Measurements from ENCODE around the gene PTPRN2.
"Not testable (repeated sequence)": the region's sequence is repeated elsewhere in the genome, so short reads cannot be mapped to it uniquely, and the experiment has no call there.

PTPRN2 gene

DNA sequence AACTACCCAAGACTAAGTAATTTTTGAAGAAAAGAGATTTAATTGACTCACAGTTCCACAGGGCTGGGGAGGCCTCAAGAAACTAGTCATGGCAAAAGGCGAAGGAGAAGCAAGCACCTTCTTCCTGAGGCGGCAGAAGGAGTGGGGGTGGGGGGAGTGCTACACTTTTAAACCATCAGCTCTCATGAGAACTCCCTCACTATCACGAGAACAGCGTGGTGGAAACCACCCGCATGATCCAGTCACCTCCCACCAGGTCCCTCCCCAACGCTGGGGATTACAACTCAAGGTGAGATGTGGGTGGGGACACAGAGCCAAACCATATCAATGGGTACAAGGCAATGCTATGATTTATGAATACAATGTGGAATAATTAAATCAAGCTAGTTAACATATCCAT is 241.9 kb downstream of the PTPRN2 start:
- TF ChIP-seq CTCF (IDR thresholded peaks at IDR 0.05; ENCODE audit: insufficient read depth, missing control alignments): no peak
- FAIRE-seq: no peak
- DNase-seq (ENCODE audit: insufficient read length, low spot score): no peak

DNA sequence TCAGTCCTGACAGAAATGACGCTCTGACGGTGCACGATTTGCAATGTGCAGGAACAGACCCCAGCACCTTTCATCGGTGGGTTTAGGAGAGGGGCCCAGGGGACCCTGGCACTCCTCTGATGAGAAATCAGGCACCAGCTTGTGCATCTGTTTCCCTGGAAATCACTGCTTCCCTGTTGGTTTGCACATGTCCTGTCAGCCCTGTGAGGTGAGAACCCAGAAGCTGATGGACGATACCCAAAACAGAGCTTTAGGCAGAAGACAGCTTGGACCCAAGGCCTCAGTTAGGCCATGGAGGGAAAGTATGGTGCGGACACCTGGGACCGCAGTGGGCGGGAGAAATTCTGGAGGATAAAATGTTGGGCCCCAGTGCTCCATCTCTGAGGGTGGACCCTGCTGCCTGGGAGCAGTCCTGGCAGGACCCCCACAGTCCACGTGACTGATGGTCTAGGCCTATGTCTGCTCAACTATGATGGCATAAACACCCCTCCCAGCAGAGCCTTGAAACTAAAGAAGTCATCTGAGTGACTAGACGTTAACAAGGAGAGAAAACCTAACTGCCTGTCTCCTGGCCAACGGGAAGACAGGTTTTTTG is 242.8 kb downstream of the PTPRN2 start:
- TF ChIP-seq CTCF (IDR thresholded peaks at IDR 0.05; ENCODE audit: insufficient read depth, missing control alignments): no peak
- DNase-seq (ENCODE audit: insufficient read length, low spot score) (no peak), FAIRE-seq (no peak)

DNA sequence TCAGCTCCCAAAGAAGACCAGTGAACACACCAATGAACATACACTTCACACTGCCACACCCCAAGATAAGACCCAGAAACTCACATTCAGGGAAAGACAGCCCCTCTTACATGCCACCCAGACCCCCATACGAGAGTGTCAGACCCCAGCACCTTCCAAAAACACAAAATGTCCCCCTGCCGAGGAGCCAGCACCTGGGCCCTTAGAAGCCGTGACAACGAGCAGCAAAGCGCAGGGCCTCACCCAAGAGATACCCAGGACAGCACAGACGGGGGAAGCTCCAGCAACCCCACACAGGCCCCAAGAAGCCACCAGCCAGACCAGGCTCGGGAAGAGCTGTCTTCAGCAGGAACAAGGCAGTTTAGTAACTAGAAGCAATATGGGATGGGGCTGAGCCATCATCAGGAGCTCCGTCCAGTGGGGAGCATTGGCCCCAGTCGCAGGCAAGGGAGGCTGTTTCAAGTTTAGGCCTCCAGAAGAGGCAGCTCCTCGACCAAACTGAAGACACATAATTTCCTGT is 243.6 kb downstream of the PTPRN2 start:
- DNase-seq (ENCODE audit: insufficient read length, low spot score) (no peak), FAIRE-seq (no peak)
- TF ChIP-seq CTCF (IDR thresholded peaks at IDR 0.05; ENCODE audit: insufficient read depth, missing control alignments): no peak

- no peak for FAIRE-seq
- no peak for TF ChIP-seq CTCF (IDR thresholded peaks at IDR 0.05; ENCODE audit: insufficient read depth, missing control alignments)
- no peak for DNase-seq (ENCODE audit: insufficient read length, low spot score)
Measured at GRCh38 chr7:158343526-158343925, 244.1 kb downstream of the PTPRN2 start.

DNA sequence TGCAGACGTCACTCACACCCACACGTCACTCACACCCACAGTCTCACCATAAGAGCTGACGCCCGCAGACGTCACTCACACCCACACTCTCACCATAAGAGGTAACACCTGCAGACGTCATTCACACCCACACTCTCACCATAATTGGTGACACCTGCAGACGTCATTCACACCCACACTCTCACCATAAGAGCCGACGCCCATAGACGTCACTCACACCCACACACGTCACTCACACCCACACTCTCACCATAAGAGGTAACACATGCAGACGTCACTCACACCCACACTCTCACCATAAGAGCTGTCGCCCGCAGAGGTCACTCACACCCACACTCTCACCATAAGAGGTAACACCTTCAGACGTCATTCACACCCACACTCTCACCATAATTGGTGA is 246.5 kb downstream of the PTPRN2 start:
- FAIRE-seq; DNase-seq (ENCODE audit: insufficient read length, low spot score): not testable (repeated sequence)

GRCh38 chr7:158336952-158337351 is 250.7 kb downstream of the PTPRN2 start:
- DNase-seq (ENCODE audit: insufficient read length, low spot score); FAIRE-seq: not testable (repeated sequence)

DNA sequence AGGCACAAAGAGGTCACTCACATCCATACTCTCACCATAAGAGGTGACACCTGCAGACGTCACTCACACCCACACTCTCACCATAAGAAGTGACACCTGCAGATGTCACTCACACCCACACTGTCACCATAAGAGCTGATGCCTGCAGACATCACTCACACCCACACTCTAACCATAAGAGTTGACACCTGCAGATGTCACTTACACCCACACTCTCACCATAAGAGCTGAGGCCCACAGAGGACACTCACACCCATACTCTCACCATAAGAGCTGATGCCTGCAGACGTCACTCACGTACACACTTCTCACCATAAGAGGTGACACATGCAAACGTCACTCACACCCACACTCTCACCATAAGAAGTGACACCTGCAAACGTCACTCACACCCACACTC is 255.1 kb downstream of the PTPRN2 start:
- not testable (repeated sequence) for DNase-seq (ENCODE audit: insufficient read length, low spot score); FAIRE-seq

DNA sequence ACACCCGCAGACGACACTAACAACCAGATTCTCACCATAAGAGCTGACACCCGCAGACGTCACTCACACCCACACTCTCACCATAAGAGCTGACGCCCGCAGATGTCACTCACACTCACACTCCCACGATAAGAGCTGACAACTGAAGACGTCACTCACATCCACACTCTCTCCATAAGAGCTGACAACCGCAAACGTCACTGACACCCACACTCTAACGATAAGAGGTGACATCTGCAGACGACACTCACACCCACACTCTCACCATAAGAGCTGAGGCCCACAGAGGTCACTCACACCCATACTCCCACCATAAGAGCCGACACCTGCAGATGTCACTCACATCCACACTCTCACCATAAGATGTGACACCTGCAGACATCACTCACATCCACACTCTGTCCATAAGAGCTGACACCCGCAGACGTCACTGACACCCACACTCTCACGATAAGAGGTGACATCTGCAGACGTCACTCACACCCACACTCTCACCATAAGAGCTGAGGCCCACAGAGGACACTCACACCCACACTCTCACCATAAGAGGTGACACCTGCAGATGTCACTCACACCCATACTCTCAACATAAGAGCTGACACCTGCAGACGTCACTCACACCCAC is 255.7 kb downstream of the PTPRN2 start:
- not testable (repeated sequence) for FAIRE-seq; DNase-seq (ENCODE audit: insufficient read length, low spot score)

DNA sequence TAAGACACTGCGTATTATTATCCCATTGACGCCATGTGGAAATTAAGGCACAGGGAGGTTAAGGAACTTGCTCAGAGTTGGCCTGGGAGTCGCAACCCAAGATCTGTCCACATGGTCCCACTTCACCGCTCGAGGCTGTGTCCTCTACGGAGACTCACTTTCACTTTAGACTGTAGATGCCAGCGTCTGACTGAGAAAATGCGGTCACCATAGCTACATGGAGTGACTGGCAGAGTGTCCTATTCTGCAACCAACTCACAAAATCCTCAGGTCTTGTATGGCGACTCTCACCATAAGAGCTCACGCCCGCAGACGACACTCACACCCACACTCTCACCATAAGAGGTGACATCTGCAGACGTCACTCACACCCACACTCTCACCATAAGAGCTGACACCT is 257.9 kb downstream of the PTPRN2 start:
- no peak for FAIRE-seq

More for the DNA sequence above, 257.9 kb downstream of the PTPRN2 start:
- no peak for DNase-seq (ENCODE audit: insufficient read length, low spot score)
- no peak for TF ChIP-seq CTCF (IDR thresholded peaks at IDR 0.05; ENCODE audit: insufficient read depth, missing control alignments)
